Duodenal mucosa (tissue), 2 donors: ENCODE data around the gene NXPH2.

Experiments
- H3K27ac ChIP-seq: one replicate; pipeline ENCODE4 v1.7.0; 2013; ENCODE audit warnings: low read depth, low read length
- H3K27me3 ChIP-seq, 2 donors: one replicate each; pipeline ENCODE4 v1.7.0; 2013; ENCODE audit warnings: low read length in 2 of 2, control low read depth in 1 of 2; ENCODE audit not compliant: insufficient read depth in 2 of 2, control insufficient read depth in 1 of 2
- H3K36me3 ChIP-seq, 2 donors: one replicate each; pipeline ENCODE4 v1.7.0; 2013; ENCODE audit warnings: low read length in 2 of 2, control low read depth in 1 of 2; ENCODE audit not compliant: insufficient read depth in 2 of 2, control insufficient read depth in 1 of 2
- H3K4me1 ChIP-seq, 2 donors: one replicate each; pipeline ENCODE4 v1.7.0; 2013; ENCODE audit warnings: low read length in 2 of 2, control low read depth in 1 of 2; ENCODE audit not compliant: insufficient read depth in 2 of 2, control insufficient read depth in 1 of 2
- H3K4me3 ChIP-seq, 2 donors: one replicate each; pipeline ENCODE4 v1.7.0; 2013; ENCODE audit warnings: low read length in 2 of 2, low read depth in 1 of 2
- H3K9ac ChIP-seq, 2 donors: one replicate each; pipeline ENCODE4 v1.7.0; 2013; ENCODE audit warnings: low read length in 2 of 2, low read depth in 1 of 2
- H3K9me3 ChIP-seq, 2 donors: one replicate each; pipeline ENCODE4 v1.7.0; 2013; ENCODE audit warnings: low read length in 2 of 2, control low read depth in 1 of 2; ENCODE audit not compliant: control insufficient read depth in 1 of 2

The NXPH2 gene

DNA sequence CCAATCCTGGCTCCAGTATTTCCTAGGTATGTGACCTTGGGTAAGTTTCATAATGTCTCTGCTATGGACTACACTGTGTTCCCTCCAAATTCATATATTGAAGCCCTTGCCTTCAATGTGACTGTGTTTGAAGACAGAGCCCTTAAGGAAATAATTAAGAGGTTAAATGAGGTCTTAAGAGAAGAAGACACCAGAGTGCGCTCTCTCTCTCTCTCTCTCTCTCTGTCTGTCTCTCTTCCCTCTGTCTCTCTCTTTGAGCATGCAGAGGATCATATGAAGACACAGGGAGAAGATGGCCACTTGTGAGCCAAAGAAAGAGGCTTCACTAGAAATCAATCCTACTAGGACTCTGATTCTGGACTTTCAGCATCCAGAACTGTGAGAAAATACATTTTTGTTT, 52.2 kb downstream of the NXPH2 start:
- Histone ChIP-seq H3K27ac (no peak overlapping the region), H3K27me3 (no peaks in the 10 kb centered on the region), H3K4me3 (no peak overlapping the region), H3K9me3 (no peaks in the 10 kb centered on the region), H3K9ac (no peak overlapping the region), H3K36me3 (no peaks in the 10 kb centered on the region), H3K4me1 (peaks cover 0 to 3% of the 10 kb centered on the region in 2 donors)

DNA sequence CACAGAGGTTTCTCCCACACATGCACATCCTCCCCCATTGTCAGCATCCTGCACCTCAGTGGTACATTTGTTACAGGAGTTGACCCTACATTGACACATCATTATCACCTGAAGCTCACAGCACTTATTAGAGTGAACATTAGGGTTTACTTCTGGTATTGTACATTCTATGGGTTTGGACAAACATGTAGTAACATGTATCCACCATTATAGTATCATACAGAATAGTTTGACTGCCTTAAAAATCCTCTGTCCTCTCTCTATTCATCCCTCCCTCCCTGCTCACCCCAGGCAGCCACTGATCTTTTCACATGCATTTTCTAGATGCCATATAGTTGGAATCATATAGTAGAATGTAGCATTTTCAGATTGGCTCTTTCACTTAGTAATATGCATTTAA, 53.5 kb downstream of the NXPH2 start:
- Histone ChIP-seq H3K4me3 (no peak overlapping the region), H3K27ac (no peak overlapping the region), H3K27me3 (no peaks in the 10 kb centered on the region), H3K4me1 (peaks cover 0 to 3% of the 10 kb centered on the region in 2 donors), H3K9ac (no peak overlapping the region), H3K36me3 (no peaks in the 10 kb centered on the region), H3K9me3 (no peaks in the 10 kb centered on the region)

DNA sequence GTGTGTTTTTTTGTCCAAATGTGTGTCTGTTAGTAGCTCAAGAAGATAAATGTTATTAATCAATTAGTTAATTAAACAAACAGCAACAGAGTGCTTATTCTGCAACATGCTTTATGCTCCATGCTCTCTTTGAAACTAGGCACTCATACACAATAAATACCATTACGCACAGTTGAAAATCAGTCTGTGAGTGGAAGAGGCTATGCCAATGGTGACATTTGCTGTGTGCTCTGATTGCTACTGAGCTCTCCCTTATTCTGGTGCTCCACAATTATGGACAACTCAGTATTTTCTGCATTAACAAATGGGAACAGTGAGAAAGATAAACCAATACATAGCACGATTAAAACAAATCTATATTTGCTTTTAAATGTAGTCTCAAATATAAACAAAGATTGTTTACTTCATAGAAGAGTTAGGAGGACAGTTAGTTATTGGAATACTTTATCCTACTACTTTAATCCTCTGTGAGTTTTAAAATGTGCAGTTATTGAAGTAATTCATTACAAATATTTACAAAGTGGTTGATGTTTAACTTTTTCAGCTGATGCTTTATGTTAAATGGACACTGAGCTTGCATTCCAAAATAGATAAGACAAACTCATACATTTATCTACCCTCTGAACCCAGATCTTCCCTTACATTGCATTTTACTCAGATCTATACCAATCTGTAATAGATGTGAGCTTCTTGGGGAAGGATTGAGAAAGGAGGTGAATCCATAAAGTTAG, 55.3 kb downstream of the NXPH2 start:
- H3K36me3 ChIP-seq, result no peaks in the 10 kb centered on the region
- no peak overlapping the region for H3K9ac ChIP-seq
- H3K27me3 ChIP-seq, result no peaks in the 10 kb centered on the region
- H3K4me3 ChIP-seq, result no peak overlapping the region
- H3K27ac ChIP-seq, result no peak overlapping the region
- peaks cover 0 to 3% of the 10 kb centered on the region in 2 donors for H3K4me1 ChIP-seq
- H3K9me3 ChIP-seq, result no peaks in the 10 kb centered on the region

DNA sequence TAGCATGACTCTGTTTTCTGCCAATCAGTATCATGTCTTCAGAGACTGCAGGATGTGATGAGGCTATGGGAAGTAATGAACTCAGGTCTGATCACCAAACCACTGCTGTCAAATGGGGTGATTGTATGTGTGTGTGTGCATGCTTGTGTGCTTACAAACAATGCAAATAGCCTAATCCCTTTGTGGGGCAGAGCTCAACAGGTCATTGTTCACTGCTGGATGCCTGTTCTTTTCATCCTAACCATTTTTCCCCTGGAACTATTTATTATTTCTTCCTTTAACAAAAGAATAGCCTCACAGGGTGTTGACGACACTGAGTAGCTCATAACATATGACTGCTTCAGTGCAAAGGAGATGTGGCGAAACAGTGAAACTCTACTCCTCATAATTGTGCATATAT, 55.9 kb downstream of the NXPH2 start:
- no peak overlapping the region for H3K4me3 ChIP-seq
- H3K9me3 ChIP-seq, result no peaks in the 10 kb centered on the region
- no peaks in the 10 kb centered on the region for H3K27me3 ChIP-seq

GRCh38 chr2:138723196-138723987, 56.8 kb downstream of the NXPH2 start:
- Histone ChIP-seq H3K27ac (no peak overlapping the region), H3K36me3 (no peaks in the 10 kb centered on the region), H3K9ac (no peak overlapping the region), H3K4me1 (peaks cover 0 to 3% of the 10 kb centered on the region in 2 donors), H3K9me3 (no peaks in the 10 kb centered on the region), H3K27me3 (no peaks in the 10 kb centered on the region), H3K4me3 (no peak overlapping the region)

More for the DNA sequence above, 55.9 kb downstream of the NXPH2 start:
- Histone ChIP-seq H3K4me1 (peaks cover 0 to 3% of the 10 kb centered on the region in 2 donors), H3K27ac (no peak overlapping the region), H3K36me3 (no peaks in the 10 kb centered on the region), H3K9ac (no peak overlapping the region)

DNA sequence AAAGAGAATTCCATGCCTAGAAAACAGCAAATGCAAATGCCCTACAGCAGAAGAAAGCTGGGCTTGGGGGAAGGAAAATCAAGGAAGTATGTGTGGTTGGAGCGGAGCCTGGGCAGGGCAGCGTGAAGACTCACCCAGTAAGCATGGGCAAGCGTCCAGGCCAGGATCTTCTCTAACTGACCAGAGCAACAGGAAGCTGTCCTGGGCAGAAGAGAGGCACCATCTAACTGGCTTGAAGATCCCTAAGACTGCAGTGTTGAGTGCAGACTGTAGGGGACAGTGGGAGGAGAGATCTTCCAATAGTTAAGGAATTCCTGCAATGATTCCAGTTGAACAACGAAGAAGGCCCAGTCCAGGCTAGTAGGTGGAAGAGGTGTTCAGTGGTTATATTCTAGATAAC, 57.9 kb downstream of the NXPH2 start:
- Histone ChIP-seq H3K27ac (no peak overlapping the region), H3K4me3 (no peak overlapping the region), H3K27me3 (no peaks in the 10 kb centered on the region), H3K4me1 (peaks cover 0 to 3% of the 10 kb centered on the region in 2 donors), H3K9ac (no peak overlapping the region), H3K36me3 (no peaks in the 10 kb centered on the region), H3K9me3 (no peaks in the 10 kb centered on the region)

- H3K27me3 ChIP-seq, result no peaks in the 10 kb centered on the region
- H3K27ac ChIP-seq, result no peak overlapping the region
- no peak overlapping the region for H3K9ac ChIP-seq
- peaks cover 0 to 3% of the 10 kb centered on the region in 2 donors for H3K4me1 ChIP-seq
- no peak overlapping the region for H3K4me3 ChIP-seq
- H3K9me3 ChIP-seq, result no peaks in the 10 kb centered on the region
- no peaks in the 10 kb centered on the region for H3K36me3 ChIP-seq
Observed at GRCh38 chr2:138720035-138720838, 60.0 kb downstream of the NXPH2 start.

GRCh38 chr2:138718405-138718804, 61.8 kb downstream of the NXPH2 start:
- no peaks in the 10 kb centered on the region for H3K9me3 ChIP-seq
- H3K27ac ChIP-seq, result no peak overlapping the region
- H3K4me1 ChIP-seq, result no peaks in the 10 kb centered on the region
- H3K27me3 ChIP-seq, result no peaks in the 10 kb centered on the region
- no peaks in the 10 kb centered on the region for H3K36me3 ChIP-seq
- H3K4me3 ChIP-seq, result no peak overlapping the region
- no peak overlapping the region for H3K9ac ChIP-seq

GRCh38 chr2:138716183-138716582, 64.0 kb downstream of the NXPH2 start:
- Histone ChIP-seq H3K27me3 (no peaks in the 10 kb centered on the region), H3K4me3 (no peak overlapping the region), H3K4me1 (no peaks in the 10 kb centered on the region), H3K27ac (no peak overlapping the region), H3K9me3 (no peaks in the 10 kb centered on the region), H3K36me3 (no peaks in the 10 kb centered on the region), H3K9ac (no peak overlapping the region)

DNA sequence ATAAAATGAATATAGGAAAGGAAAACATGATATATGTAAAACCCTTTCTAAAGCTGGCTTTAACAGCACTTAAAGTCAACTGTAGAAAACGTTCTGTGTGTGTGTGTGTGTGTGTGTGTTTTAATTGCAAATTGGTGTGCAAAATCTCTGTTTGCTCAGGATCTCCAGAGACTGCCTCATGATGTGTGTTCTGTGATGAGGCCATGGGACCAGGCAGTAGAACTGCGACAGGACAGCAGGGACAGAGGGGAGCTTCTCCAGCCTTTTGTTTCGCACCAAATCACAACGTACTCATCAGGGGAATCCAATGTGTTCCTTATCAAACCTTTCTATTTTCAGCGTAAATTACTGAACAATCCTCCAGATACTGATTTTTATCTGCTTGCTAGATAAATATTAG, 66.7 kb downstream of the NXPH2 start:
- H3K4me1 ChIP-seq, result no peaks in the 10 kb centered on the region
- no peak overlapping the region for H3K9ac ChIP-seq
- no peak overlapping the region for H3K27ac ChIP-seq
- no peaks in the 10 kb centered on the region for H3K9me3 ChIP-seq
- no peaks in the 10 kb centered on the region for H3K27me3 ChIP-seq
- H3K36me3 ChIP-seq, result no peaks in the 10 kb centered on the region
- no peak overlapping the region for H3K4me3 ChIP-seq
